Suppressor macrophage treated with lipopolysaccharide for 4 hours (primary cell): ENCODE results near the gene NOS2.
A peak's percentile ranks its signal among the peaks of the same experiment; 100 is the strongest.
"Not testable (repeated sequence)": the region's sequence is repeated elsewhere in the genome, so short reads cannot be mapped to it uniquely, and the experiment has no call there.

Experiments used
- DNase-seq: peaks from one replicate; pipeline ENCODE4 v3.0.0-alpha.2; 2020

The NOS2 gene

DNA sequence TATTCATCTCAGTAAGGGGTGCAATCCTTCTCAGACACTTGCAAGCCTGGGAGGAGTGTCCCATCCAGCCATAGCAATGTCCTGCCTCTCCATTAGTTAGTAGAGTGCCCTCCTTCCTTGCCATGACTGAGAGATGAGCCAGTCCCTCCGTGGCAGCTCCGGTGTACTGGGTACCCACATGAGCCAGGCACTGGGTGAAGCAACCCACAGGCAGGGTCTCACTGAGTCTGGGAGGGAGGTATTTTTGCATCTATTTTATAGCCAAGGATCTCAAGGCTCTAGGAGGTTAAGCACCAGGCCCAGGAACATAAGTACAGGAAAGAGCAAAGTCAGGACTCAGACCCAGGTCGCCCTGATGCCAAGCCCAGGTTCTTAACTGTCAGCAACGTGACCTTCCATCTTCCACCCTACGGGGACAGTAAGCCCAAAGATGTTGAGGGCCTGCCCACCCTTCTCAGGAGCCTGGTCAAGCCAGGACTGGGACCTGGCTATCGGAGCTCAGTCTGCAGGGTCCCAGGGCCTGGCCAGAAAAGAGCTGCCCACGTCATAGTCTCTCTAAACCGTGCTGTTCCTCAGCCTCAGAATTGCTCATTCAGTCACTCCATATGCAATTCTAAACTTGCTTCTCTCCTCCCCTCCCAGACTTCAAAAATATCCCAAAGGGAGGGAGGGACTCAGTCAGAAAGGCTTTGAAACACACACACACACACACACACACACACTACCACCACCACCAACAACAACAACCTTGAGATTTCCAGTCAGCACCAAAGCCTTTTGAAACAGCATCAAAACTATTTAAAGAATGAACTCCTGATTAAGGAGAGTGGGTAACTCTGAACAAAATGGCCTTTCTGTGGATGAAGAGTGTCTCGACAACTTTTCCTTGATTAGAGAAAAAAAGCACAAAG is 16.6 kb downstream of the NOS2 start:
- no peak for DNase-seq

DNA sequence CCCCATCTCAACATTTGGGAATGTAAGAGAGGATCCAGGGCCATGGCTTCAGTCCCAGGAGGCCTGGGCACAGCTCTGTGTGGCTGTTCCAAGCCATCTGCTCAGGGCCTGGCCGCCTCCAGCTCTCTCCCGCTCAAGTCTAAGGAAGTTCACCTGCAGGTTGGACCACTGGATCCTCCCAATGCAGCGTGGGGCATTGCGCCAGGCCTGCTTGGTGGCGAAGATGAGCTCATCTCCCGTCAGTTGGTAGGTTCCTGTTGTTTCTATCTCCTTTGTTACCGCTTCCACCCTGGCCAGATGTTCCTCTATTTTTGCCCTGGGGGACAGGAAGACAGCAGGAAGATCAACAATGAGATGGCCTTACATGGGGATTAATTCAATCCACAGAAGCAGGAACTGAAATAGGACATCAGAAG is 17.5 kb downstream of the NOS2 start:
- peak; percentile 37 for DNase-seq

GRCh38 chr17:27780828-27781404 is 19.4 kb downstream of the NOS2 start:
- no peak for DNase-seq

GRCh38 chr17:27780092-27780827 is 20.1 kb downstream of the NOS2 start:
- DNase-seq = no peak

DNA sequence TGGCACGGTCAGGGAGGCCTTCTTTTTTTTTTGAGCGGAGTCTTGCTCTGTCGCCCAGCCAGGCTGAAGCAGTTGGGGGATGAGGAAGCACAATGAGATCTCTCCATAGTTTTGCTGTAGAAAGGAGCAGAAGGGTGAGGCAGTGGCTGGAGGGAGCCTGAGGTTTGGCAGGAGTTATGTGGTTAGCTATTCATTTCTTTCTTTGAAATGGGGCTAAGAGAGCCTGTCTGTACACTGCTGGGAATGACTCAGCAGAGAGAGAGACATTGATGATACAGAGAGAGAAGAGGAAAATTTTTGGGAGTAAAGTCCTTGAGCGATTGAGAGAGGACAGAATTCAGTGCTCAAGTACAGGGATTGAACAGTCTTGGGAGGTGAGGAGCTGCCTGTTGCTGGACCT is 22.1 kb downstream of the NOS2 start:
- no peak for DNase-seq

GRCh38 chr17:27776882-27777624 is 23.3 kb downstream of the NOS2 start:
- no peak for DNase-seq

DNA sequence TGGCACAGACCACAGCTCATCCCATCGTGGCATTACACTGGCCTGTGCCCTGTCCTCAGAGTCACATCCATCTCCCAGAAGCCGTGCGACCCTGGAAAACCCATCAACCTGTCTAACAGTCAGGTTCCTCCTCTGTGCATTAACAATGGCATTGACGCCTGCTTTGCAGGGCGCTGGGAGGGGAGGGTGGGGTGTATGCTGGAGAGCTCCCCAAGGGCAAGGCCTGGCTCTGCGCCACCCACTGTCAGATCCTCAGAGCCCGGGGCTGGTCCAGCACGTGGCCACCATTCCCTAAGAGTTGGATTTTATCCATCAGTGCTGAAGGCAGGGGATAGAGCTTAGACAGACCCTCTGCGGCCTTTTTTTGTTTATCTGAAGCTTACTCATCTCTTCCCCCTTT is 28.7 kb downstream of the NOS2 start:
- no peak for DNase-seq

GRCh38 chr17:27770877-27771276 is 29.5 kb downstream of the NOS2 start:
- no peak for DNase-seq

DNA sequence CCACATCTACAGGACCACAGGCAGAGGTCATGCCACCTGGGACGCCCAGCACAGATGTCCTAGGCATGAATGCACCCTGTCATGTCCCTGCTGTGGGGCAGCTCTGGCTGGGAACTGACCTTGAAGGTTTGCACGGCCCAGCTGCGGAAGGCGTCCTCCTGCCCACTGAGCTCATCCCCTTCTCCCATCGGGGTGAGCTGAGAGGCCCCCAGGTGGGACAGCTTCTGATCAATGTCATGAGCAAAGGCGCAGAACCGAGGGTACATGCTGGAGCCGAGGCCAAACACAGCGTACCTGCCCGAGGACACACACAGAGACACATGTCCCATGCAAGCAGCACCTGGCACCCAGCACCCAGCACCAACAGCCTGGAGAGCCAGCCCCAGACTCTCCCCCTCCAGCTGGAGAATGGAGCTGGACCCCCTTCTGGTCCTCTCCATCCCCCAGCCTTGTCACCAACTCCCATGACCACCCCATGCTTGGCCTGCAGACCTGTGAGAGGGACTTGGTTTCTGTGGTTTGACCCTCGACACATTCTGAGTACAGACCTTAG is 31.4 kb downstream of the NOS2 start:
- DNase-seq = no peak

GRCh38 chr17:27766438-27766837 is 33.9 kb downstream of the NOS2 start:
- DNase-seq = no peak

- DNase-seq = no peak
Observed at GRCh38 chr17:27765353-27765752, 35.0 kb downstream of the NOS2 start.

DNA sequence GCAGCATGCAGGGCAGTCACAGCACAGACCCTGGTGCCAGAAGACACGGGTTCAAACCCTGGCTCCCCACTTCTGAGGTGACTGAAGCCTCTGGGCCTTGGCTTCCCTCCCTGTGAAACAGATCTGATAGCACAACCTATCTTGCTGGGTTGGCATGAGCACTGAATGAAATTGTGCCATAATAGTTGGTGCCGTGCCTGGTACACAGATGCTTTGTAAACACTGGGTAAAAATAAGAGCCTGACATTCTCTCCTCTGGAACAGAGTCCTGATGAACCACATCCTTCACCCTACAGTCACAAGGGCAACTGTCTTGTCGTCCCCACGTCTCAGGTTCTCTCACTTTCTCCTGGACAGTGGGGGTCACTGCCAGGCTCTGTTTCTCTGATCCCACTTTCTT is 35.7 kb downstream of the NOS2 start:
- DNase-seq = no peak

- peak; percentile 20 for DNase-seq
Observed at GRCh38 chr17:27762527-27763305, 37.6 kb downstream of the NOS2 start.

GRCh38 chr17:27760931-27761330 is 39.4 kb downstream of the NOS2 start:
- DNase-seq = not testable (repeated sequence)

DNA sequence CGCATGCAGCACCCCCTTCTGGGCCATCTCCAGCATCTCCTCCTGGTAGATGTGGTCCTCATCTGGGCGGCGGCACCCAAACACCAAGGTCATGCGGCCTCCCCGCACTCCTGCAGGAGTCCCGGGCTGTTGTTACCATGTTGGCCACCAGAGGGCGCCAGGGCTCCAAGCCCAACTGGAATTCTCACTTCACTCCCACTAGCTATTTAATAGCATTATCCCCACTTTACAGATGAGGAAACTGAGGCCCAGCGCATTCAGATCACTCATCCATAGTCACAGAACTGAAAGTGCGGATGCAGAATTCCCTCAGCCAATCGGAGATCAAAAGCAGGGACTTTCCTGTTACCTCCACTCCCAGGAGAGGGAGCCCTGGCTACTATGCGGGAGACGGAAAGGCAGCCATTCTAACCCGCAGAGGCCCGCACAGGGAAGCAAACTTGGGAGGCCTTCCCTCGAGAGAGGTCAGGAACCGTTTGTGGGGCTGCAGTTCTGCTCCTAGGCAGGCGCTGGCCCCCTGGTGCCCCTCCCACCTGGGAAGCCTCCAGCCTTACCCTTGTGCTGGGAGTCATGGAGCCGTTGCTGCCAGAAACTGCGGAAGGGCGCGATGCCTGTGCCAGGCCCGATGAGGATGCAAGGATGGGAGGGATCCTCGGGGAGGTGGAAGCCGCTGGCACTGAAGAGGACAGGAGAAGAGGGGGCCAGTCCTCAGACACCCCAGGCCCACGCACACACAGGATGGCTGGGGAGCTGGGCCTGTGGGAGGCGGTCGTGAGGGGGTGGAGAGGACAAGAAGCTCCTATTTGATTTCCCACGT is 40.1 kb downstream of the NOS2 start:
- peak; percentile 79 for DNase-seq

GRCh38 chr17:27759528-27759927 is 40.8 kb downstream of the NOS2 start:
- DNase-seq = no peak

DNA sequence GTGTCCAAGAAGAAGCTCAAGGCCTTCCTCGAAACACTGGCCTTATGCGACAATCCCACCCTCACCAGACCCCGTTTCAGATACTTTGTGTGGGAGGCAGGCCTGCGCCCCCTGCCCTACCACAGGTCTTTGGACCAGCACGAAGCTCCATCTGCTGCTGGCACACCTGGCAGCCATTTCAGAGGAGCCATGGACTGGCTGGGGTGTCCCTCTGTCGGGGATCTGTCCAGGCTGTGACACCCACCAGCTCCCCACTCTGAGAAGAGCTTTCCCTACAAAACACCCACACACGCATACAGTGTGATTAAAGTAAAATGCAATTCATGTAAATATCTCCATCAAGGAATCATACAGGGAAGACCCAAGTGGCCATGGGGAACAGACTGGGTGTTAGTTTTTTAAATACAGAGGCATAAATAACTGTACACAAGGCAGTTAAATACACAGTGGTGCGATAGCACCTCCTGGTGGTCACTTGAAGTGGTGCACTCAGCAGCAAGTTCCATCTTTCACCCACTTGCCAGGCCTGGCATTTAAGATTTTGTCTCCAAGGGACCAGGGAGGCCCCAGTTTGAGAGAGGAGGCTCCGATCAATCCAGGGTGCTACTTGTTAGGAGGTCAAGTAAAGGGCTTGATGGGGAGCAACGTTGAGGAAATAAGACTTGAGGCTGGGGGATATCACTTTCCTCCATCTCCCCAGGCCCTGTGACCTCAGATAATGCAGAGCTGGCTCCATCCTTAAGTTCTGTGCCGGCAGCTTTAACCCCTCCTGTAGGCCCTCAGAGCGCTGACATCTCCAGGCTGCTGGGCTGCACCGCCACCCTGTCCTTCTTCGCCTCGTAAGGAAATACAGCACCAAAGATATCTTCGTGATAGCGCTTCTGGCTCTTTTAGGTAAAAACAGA is 43.6 kb downstream of the NOS2 start:
- DNase-seq = peak; percentile 78

- no peak for DNase-seq
Observed at GRCh38 chr17:27755706-27756466, 44.4 kb downstream of the NOS2 start.

DNA sequence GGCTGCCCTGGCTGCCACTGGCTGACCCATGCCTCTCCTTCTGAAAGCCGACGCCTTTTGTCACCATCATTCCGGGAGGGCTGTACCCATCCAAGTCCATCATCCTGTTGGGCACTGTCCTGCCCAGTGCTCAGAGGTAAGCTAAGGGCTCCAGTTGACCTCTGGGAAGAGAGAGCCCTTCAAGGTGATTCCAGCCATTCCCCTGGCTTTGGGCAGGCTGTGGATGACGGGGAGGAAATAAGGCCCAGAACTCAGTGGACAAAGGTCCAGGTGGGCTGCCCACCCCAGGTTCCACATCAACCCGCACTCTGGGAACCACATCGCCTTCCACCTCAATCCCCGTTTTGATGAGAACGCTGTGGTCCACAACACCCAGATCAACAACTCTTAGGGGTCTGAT is 45.8 kb downstream of the NOS2 start:
- no peak for DNase-seq
